GM21576 (cell line): ENCODE measurements around the gene CDKN2B.
"Not testable (repeated sequence)": the region's sequence is repeated elsewhere in the genome, so short reads cannot be mapped to it uniquely, and the experiment has no call there.

Experiments used
- ATAC-seq: cut with Tn5 transposase; IDR thresholded peaks from one replicate; pipeline ENCODE4 v1.9.1; 2021; ENCODE audit warnings: mild to moderate bottlenecking, moderate library complexity; ENCODE audit not compliant: unreplicated experiment

CDKN2B gene

DNA sequence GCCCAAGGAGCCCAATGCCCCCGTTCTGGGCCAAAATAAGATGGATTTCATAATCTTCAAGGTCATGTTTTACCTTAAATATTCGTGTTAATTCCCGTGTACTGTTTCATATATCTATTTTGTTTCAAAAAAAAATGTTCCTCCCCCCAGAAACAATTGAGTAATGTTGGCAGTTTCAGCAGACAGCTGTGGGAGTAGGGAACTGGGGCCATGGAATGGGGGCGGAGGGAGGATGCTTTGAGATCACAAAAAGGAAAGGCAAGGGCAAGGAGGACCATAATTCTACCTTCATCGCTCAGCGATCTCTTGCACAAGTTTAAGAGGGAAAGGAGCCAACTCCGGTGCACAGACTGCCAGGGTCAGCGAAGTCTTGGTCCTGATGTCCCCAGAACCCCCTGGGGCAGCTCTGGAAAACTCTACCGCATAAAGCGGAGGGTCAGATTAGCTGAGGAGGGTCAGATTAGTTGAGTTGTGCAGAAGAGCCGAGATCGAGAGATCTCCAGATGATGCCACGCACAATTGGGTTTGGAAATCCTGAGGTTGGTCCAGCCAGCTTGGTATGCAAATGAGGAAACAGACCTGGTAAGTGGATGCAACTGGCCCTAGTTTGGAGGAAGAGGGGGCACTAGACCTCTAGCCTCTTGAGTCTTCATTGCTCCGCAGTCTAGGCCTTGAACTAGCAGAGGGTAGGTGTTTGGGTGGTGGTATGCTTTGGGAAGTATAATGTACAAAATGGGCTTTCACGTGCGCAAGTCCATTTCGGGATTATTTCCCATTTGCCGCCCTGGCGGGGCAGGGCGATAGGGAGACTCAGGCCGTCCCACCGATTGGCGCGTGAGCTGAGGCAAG, 38.9 kb downstream of the CDKN2B start:
- ATAC-seq, result no peak

DNA sequence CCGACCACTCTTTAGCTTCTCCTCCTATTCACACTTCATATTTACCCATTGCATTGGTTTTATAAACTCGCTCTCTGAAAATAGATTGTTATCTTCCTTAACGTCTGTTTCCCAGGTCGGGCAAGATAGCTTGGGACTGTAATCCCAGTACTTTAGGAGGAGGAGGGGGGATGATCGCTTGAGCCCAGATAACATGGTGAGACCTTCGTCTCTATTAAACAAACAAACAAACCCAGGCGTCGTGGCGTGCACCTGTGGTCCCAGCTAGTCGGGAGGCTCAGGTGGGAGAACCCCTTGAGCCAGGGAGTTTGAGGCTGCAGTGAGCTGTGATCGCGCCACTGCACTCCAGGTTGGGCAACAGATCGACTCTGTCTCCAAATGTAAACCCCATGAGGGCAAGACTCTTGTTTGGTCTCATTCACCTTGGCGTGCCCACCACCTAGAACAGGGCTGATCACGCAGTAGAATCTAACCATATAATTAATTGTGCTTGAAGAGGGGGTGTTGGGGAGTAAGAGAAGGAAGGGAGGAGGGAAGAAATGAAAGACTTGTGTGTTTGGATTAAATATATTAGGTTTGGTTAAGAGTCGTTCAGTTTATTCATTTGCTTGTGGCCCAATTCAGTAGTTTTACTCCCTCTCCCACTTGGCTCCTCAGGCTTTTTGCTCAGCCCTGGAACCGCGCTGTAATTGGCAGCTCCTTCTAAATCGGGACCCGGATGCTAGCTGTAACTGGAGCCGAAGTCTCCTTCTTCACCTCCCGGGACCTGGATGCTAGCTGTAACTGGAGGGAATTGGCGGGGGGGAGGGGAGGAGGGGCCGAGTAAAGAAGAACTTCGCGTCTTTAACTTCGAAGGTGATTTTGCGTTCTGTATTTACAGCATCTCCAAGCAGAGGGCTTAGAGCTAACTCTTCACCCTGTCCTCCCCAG, 39.8 kb downstream of the CDKN2B start:
- no peak for ATAC-seq

DNA sequence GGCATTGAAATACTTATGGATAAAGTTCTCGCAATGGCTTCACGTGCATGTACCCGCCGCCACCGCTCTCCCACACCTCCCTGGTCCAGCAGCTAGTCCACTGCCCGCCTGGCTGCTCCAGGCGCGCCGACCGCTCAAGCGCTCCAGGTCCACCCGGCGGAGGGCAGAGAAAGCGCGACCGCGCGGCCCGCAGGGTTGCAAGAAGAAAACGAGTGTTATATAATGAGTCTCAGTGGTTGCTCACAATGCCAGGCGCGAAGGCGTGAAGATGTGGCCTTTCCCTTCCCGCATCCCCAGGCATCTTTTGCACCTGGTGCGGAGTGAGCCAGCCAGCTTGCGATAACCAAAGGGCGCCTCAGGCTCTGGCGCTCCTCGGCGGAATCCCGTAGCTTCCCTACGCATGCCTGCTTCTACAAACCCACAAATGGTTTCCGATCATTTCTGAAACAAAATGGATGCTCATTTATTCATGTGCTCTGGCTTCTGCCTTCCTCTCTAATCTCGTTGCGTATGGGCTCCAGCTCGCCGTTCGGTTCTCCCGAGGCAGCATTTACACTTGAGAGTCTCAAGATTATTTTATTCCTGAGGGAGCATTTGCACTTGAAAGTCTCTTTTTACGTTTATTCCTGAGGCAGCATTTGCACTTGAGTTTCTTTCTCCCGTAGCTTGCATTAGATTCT, 40.6 kb downstream of the CDKN2B start:
- ATAC-seq, result no peak

DNA sequence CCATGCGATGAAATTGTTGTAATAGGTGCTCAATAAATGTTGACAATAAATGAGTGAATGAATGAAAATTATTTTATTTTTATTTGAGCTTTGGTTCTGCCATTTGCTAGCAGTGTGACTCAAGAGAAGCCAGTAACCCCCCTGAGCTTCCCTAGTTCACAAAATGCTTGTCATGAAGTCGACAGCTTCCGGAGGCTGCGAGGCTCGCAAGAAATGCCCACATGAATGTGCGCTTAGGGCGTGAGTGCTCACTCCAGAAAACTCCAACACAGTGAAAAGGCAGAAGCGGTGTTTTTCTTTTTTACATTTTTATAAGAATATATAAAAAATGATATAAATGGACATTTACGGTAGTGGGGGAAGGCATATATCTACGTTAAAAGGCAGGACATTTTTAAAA, 41.4 kb downstream of the CDKN2B start:
- no peak for ATAC-seq

DNA sequence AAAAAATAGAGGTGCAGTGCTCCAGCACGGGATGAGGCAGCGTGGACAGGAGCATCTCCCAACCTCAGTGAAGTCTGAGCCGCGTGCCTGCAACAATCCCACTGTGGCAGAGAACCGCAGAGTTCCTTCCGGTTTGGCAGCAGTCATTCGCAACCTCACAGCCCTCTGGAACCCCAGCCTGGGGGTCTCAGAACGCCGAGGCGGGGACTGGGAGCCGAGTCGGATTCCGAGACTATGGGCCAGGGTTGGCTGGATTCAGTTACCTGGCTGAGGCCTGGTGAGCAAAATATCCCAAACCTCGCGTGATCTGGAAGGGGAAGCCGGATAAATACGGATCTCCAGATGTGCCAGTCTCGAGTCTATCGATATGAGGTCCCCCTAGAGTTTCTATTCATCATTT, 41.9 kb downstream of the CDKN2B start:
- ATAC-seq, result no peak

DNA sequence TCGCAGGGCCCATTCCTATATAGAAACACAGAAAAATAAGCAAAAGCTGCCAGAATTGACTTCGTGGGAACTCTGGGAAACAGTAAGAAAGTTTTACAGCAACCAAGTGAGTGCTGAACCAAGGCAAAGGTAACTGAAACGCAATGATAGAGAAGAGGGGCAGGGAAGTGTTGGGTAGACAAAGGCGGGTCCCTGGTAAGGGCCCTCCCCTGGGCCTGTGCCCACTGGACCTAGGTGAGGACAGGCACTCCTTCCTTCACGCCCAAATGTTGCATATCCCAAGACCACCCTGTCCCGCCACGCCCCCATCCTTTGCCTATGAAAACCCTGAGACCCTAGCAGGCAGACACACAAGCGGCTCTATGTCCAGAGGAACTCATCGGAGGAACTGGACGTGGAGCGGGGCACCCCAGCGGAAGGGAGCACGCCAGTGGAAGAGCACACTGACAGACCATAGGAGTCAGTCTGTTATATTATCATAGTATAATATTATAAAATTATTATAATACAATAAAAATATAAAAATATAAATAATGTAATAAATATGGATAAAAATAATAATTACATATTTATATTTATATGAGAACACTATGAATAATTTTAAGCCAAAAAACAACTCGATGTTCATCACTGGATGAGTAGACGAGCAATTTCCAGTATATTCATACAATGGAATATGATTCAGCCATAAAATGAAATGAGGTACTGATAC, 42.8 kb downstream of the CDKN2B start:
- no peak for ATAC-seq

DNA sequence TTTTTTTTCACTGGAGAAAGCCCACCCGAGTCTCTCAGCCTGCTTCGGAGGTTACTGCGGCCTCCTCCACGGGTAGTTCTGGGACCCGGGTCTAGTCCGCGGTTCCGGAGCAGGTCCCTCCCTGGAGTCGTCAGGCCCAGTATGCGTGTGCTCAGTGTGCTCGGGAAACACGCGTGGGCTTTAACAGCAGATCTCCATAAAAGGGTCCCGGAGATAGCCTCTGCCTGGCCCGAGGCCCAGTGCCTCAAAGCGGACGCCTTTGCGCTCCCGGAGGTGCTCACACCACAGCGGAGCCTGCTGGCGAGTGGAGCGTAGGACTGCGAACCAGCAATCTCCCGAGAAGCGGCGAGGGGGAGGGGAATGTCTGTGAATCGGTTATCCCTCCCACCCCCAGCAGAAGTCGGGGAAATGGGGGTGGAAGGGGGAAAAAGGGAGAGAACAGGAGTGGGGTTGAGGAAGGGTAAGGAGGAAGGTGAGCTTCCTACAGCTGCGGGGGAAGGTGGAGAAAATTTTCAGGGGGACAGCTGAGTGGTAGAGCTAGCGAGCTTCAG, 43.6 kb downstream of the CDKN2B start:
- peak; percentile 88 for ATAC-seq

DNA sequence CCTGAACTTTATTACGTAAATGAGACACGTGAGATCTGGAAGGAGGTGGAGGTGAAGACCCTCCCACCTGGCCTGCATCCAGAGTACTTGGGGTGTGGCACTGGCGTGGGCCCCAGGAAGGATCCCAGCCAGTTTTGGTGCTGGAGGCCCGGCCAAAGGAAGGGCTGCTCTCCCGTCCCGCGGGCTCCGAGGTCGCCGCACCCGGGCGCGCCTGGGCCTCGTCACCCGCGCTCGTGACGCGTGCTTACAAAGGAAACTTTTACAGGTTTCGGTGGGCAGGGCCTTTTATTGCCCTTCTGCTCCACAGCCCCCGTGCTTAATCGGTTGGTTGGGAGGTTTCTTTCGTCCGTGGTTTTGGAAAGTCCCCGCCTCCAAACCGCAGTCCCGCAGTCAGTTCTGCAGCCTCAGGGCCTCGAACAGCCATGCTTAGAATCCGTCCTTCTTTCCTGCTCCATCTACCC, 44.1 kb downstream of the CDKN2B start:
- peak; percentile 46 for ATAC-seq

DNA sequence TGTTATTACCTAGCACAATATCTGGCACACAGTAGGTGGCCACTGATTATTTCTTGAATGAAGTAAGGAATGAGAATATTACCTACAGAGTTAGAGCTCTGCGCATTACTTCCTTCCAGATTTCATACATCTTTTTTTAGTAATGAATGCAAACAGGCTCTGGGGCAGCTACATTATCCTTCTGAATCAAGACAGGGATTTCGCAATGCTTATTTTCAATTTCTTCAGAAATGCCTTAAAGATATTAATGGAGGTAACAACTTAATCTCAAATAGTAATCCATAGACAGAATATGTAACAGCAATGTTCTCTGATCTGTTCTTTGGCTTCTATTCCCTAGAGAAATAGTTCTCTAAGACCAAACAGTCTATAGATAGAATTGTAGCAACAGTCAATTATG, 47.5 kb downstream of the CDKN2B start:
- ATAC-seq, result no peak

DNA sequence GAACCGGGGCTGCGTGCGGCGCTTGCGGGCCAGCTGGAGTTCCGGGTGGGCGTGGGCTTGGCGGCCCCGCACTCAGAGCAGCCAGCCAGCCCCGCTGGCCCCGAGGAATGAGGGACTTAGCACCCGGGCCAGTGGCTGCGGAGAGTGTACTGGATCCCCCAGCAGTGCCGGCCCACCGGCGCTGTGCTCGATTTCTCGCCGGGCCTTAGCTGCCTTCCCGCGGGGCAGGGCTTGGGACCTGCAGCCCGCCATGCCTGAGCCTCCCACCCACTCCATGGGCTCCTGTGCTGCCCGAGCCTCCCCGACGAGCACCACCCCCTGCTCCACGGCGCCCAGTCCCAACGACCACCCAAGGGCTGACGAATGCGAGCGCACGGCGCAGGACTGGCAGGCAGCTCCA, 49.8 kb downstream of the CDKN2B start:
- ATAC-seq, result not testable (repeated sequence)

DNA sequence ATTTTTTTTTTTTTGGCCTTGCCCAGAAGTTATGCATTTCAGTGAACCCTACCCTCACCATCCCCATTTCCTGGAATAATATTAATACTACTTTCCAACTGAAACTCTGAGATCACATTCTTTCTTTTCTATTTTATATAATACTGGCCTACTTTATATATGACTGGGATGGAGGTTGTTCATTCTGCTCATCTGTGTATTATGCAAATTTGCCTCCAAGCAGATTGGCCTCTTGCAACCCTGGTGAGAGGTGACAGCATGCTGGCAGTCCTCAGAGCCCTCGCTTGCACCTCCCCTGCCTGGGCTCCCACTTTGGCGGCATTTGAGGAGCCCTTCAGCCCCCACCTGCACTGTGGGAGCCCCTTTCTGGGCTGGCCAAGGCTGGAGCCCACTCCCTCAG, 50.3 kb downstream of the CDKN2B start:
- ATAC-seq, result no peak
